NCI-H524 (cell line): ENCODE data around the gene GPD1L.

ENCODE experiments used
- DNase-seq, 2 experiments: peaks; one replicate each; lab custom pipeline; 2025; lab: John Stamatoyannopoulos, UW

The GPD1L gene

DNA sequence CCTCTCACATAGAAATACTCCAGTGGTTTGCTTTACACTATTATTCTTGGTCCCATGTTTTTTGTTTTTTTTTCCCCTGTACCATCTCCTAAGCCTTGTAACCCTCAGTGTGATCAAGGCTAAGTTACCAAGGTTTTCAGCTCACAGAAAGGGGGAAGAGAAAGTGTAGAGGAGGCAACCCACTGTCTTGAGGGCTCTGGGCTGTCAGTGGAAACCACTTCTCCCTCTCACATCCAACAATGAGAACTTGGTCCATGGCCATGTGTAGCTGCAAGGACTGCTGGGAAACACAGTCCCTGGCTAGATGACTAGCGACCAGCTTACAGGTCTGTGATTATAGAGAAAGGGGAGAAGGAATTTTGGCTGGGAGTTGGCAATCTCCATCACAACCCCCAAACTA, 30.3 kb downstream of the GPD1L start:
- DNase-seq = no peak

DNA sequence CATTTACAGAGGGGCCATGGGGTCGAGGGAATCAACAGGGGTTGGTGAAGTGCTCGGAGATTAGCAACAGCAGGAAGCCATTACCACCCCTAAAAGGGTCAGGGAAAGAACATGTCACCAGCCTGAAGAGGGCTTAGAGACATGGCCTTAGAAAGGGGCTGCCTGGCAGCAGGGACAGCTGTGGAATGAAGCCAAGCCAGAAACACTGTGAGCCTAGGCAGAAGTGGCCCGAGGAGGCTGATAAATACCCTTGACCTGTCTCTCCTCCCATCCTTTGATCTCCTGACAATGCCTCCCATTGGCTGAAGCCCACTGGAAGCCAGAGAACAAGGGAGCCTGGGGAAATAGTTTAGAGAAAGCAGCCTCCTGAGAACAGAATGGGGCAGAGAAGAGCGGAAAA, 31.4 kb downstream of the GPD1L start:
- DNase-seq = no peak

- DNase-seq = no peak
Observed at GRCh38 chr3:32138545-32139104, 32.2 kb downstream of the GPD1L start.

- no peak for DNase-seq
Observed at GRCh38 chr3:32140943-32141342, 34.5 kb downstream of the GPD1L start.

DNA sequence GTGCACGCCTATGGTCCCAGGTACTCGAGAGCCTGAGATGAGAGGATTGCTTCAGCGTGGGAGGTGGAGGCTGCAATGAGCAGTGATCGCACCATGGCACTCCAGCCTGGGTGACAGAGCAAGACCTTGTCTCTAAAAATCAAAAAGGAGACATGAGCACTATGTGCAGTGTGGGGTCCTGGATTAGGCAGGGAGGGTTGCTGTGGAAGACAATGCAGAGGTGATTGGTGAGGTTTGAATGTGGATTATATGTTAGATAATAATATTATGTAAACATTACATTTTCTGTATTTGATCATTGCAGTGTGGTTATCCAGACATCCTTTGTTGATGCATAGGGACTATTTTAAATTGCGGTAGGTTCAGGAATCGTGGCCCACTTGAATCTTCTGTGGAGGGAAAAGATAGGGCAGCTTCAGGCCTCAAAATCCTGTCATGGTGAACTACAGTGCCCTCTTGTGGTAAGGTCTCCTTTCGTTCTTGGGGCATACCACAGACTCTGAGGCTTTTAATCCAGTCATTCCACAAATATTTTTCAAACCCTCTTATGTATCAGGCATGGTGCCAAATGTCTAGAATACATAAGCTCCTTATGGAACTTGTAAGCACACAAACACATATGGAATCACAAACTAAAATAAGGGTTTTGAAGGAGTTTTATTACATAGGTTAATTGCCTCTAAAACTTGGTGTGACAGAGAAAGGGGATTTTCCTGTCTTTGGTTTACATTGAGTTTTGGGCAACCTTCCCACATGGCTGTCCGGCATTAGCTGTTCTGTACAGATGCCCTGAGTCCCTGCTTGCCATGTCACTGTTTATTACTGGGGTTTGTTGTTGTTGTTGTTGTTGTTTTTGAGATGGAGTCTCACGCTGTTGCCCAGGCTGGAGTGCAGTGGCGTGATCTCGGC, 37.7 kb downstream of the GPD1L start:
- DNase-seq = peak; percentile 80 to 86

DNA sequence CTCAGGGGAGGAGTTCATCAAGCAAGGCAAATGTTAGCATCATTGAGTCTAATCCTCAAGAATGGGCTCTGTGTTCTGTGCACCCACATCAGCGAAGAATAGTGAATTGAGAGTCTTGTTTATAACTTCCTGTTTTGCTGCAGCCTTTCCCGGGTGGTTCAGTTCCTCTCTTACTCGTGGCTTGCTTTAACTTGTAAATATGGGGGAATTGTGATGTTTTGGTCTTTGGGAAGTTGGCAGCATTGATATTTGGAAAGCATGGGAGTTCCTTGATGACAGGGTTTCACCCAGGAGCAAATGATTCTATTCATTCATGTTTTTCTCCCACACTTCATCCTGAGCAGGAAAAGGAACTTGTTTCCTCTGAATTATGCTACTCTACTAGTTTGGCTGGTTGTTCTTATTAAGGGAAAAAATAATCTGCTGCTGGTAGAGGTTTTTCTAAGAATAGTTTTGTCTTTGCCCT, 40.4 kb downstream of the GPD1L start:
- DNase-seq = no peak

GRCh38 chr3:32147509-32147908, 41.1 kb downstream of the GPD1L start:
- no peak for DNase-seq

GRCh38 chr3:32147933-32148332, 41.5 kb downstream of the GPD1L start:
- no peak for DNase-seq

DNA sequence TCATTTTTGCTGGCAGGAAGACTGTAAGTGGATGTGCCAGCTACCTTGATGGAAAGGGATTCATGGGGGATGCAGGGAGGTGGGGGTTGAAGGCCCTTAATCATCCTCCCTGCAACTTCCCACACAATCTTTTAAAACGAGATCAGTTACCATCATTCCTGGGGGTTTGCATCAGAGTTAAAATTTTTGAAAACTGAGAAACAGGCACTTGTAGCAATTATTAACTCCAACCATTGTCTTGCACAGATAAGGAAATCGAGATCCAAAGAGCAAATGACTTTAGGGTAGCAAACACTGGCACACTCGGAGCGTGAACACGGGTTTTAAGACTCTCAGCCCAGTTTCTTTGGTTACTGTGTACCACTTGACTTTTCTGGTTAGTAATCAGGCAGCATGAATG, 41.9 kb downstream of the GPD1L start:
- DNase-seq = no peak

GRCh38 chr3:32153414-32154204, 47.2 kb downstream of the GPD1L start:
- DNase-seq = no peak

- peak in 1 of 2 experiments; percentile 24 for DNase-seq
Observed at GRCh38 chr3:32154205-32154579, 47.8 kb downstream of the GPD1L start.

GRCh38 chr3:32155117-32155516, 48.7 kb downstream of the GPD1L start:
- no peak for DNase-seq

- DNase-seq = no peak
Observed at GRCh38 chr3:32157600-32158264, 51.3 kb downstream of the GPD1L start.

DNA sequence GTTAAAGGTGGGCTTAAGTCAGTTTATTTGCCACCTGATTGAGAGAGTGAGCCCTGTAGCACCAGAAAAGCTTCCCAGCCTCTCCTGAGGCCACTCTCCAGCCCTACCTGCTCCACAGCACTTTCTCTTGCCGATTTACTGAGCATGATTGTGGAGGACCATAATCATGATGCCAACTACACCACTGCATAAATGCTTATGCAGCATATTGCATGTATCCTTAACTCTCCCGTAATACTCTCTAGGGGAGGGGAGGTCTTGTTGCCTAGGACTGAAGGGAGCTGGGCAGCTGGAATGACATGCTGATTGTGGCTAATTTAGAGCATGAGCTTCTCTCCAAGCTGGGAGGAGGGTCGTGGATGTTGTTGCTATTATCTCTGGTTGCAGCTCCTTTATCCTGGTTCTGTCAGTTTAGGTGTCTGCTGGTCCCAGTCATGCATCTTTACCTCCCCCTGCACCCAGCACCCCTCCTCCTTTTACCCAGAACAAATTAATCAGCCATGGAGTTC, 54.3 kb downstream of the GPD1L start:
- DNase-seq = no peak

GRCh38 chr3:32165442-32165841, 59.0 kb downstream of the GPD1L start:
- no peak for DNase-seq

- DNase-seq = no peak
Observed at GRCh38 chr3:32166654-32167053, 60.2 kb downstream of the GPD1L start.

GRCh38 chr3:32172420-32172819, 66.0 kb downstream of the GPD1L start:
- DNase-seq = no peak

DNA sequence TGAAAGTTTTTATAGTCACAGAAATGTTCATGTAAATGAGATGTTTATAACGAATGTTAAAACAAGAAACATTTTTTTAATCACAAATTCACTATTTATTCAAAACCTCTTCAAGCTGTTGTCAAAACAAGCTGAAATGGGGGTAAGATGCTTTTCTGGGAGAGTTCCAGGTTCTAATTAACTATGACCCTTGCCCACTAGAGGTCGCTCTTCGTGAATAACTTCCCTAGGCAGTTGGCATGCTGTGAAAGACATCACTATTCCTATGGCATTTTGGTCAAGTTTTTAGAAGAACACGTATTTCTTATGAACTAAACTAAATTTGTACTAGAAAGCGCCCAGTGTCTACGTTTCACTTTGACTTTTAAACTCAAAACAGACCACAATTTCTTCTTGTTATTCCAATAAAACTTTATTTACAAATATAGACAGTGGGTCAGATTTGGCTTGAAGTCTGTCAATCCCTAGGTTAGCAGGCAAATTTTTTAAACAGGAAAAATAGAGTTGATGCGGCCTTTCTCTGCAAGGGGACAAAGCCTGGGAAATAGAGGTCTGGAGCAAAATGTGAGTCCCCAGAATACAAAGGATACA, 69.3 kb downstream of the GPD1L start:
- peak; percentile 14 to 72 for DNase-seq

- peak in 1 of 2 experiments; percentile 72 for DNase-seq
Observed at GRCh38 chr3:32176989-32177701, 70.7 kb downstream of the GPD1L start.

GRCh38 chr3:32177702-32178198, 71.3 kb downstream of the GPD1L start:
- DNase-seq = peak; percentile 70 to 82
